Embryonic facial prominence (tissue), 1 donor: ENCODE measurements around the gene FBXO28.

ENCODE experiments used
- DNase-seq: peaks from one replicate; pipeline ENCODE4 v3.0.0-alpha.2; 2016; ENCODE audit errors: extremely low spot score

Gene FBXO28

GRCh38 chr1:224095867-224096266 is 18.0 kb upstream of the FBXO28 start:
- DNase-seq = no peak

- DNase-seq = no peak
Measured at GRCh38 chr1:224096773-224097172, 17.1 kb upstream of the FBXO28 start.

- DNase-seq = no peak
Measured at GRCh38 chr1:224098007-224098406, 15.9 kb upstream of the FBXO28 start.

GRCh38 chr1:224106568-224107281 is 7.2 kb upstream of the FBXO28 start:
- no peak for DNase-seq

- DNase-seq = no peak
Measured at GRCh38 chr1:224107282-224107625, 6.7 kb upstream of the FBXO28 start.

- DNase-seq = no peak
Measured at GRCh38 chr1:224108991-224109390, 4.9 kb upstream of the FBXO28 start.

GRCh38 chr1:224109981-224110380 is 3.9 kb upstream of the FBXO28 start:
- DNase-seq = no peak

- DNase-seq = no peak
Measured at GRCh38 chr1:224113005-224113404, 906 bp upstream of the FBXO28 start.

- DNase-seq = no peak
Measured at GRCh38 chr1:224113545-224113917, 380 bp upstream of the FBXO28 start.

- no peak for DNase-seq
Measured at GRCh38 chr1:224114787-224115175, 870 bp downstream of the FBXO28 start.

GRCh38 chr1:224116131-224116530 is 2.2 kb downstream of the FBXO28 start:
- DNase-seq = no peak

- DNase-seq = no peak
Measured at GRCh38 chr1:224118688-224119087, 4.8 kb downstream of the FBXO28 start.

GRCh38 chr1:224123136-224123535 is 9.2 kb downstream of the FBXO28 start:
- DNase-seq = no peak

- DNase-seq = no peak
Measured at GRCh38 chr1:224124220-224124619, 10.3 kb downstream of the FBXO28 start.

- no peak for DNase-seq
Measured at GRCh38 chr1:224127925-224128819, 14.3 kb downstream of the FBXO28 start.

- no peak for DNase-seq
Measured at GRCh38 chr1:224131253-224131652, 17.3 kb downstream of the FBXO28 start.

GRCh38 chr1:224132901-224133300 is 19.0 kb downstream of the FBXO28 start:
- DNase-seq = no peak

GRCh38 chr1:224133741-224134299 is 19.9 kb downstream of the FBXO28 start:
- DNase-seq = no peak

GRCh38 chr1:224137518-224137917 is 23.6 kb downstream of the FBXO28 start:
- DNase-seq = no peak

- no peak for DNase-seq
Measured at GRCh38 chr1:224138198-224138597, 24.3 kb downstream of the FBXO28 start.

- no peak for DNase-seq
Measured at GRCh38 chr1:224141693-224142092, 27.8 kb downstream of the FBXO28 start.

GRCh38 chr1:224149709-224150108 is 35.8 kb downstream of the FBXO28 start:
- DNase-seq = no peak

- DNase-seq = no peak
Measured at GRCh38 chr1:224151117-224151516, 37.2 kb downstream of the FBXO28 start.
